ENCODE results near the gene TMC5.
"Not testable (repeated sequence)": the region's sequence is repeated elsewhere in the genome, so short reads cannot be mapped to it uniquely, and the experiment has no call there.

The TMC5 gene

GRCh38 chr16:19410435-19411171 lies 7.1 kb upstream of the TMC5 start:
- DNase-seq, result no peak

GRCh38 chr16:19411298-19411697 lies 6.4 kb upstream of the TMC5 start:
- DNase-seq, result no peak

- DNase-seq, result not testable (repeated sequence)
These were observed 5.6 kb upstream of the TMC5 start for GRCh38 chr16:19412055-19412454.

GRCh38 chr16:19415461-19415860 lies 2.2 kb upstream of the TMC5 start:
- no peak for DNase-seq

- DNase-seq, result no peak
These were observed 1.8 kb upstream of the TMC5 start for GRCh38 chr16:19415918-19416317.

- no peak for DNase-seq
These were observed 517 bp downstream of the TMC5 start for GRCh38 chr16:19418200-19418599.

GRCh38 chr16:19419698-19420075 lies 2.0 kb downstream of the TMC5 start:
- no peak for DNase-seq

GRCh38 chr16:19424478-19424877 lies 6.8 kb downstream of the TMC5 start:
- DNase-seq, result no peak

GRCh38 chr16:19430345-19430744 lies 12.7 kb downstream of the TMC5 start:
- no peak for DNase-seq

- no peak for DNase-seq
These were observed 14.1 kb downstream of the TMC5 start for GRCh38 chr16:19431636-19432340.

GRCh38 chr16:19432429-19432828 lies 14.7 kb downstream of the TMC5 start:
- no peak for DNase-seq

GRCh38 chr16:19434584-19434983 lies 16.9 kb downstream of the TMC5 start:
- DNase-seq, result no peak

GRCh38 chr16:19436540-19436939 lies 18.9 kb downstream of the TMC5 start:
- no peak for DNase-seq

GRCh38 chr16:19437280-19437679 lies 19.6 kb downstream of the TMC5 start:
- no peak for DNase-seq

GRCh38 chr16:19438739-19439138 lies 21.1 kb downstream of the TMC5 start:
- DNase-seq, result no peak

GRCh38 chr16:19439483-19439882 lies 21.8 kb downstream of the TMC5 start:
- no peak for DNase-seq

GRCh38 chr16:19443659-19444058 lies 26.0 kb downstream of the TMC5 start:
- no peak for DNase-seq

- no peak for DNase-seq
These were observed 28.7 kb downstream of the TMC5 start for GRCh38 chr16:19446300-19446846.

- no peak for DNase-seq
These were observed 29.2 kb downstream of the TMC5 start for GRCh38 chr16:19446886-19447285.

GRCh38 chr16:19450186-19450585 lies 32.5 kb downstream of the TMC5 start:
- DNase-seq, result no peak

- no peak for DNase-seq
These were observed 41.2 kb downstream of the TMC5 start for GRCh38 chr16:19458722-19459379.

GRCh38 chr16:19460397-19460796 lies 42.7 kb downstream of the TMC5 start:
- no peak for DNase-seq

GRCh38 chr16:19463468-19464315 lies 46.0 kb downstream of the TMC5 start:
- DNase-seq, result no peak
